HG02610 (cell line): Measurements from ENCODE around the gene RGL3.
"Not testable (repeated sequence)": the region's sequence is repeated elsewhere in the genome, so short reads cannot be mapped to it uniquely, and the experiment has no call there.

ENCODE experiments used
- ATAC-seq: cut with Tn5 transposase; IDR thresholded peaks from one replicate; pipeline ENCODE4 v1.9.1; 2021; ENCODE audit warnings: mild to moderate bottlenecking, moderate library complexity; ENCODE audit not compliant: unreplicated experiment

Gene RGL3

GRCh38 chr19:11450570-11451326, 31.6 kb upstream of the RGL3 start:
- ATAC-seq, result no peak

GRCh38 chr19:11448923-11449554, 29.9 kb upstream of the RGL3 start:
- no peak for ATAC-seq

GRCh38 chr19:11448410-11448809, 29.3 kb upstream of the RGL3 start:
- no peak for ATAC-seq

GRCh38 chr19:11447347-11448262, 28.5 kb upstream of the RGL3 start:
- no peak for ATAC-seq

- ATAC-seq, result no peak
These were observed 27.7 kb upstream of the RGL3 start for GRCh38 chr19:11446652-11447301.

GRCh38 chr19:11446271-11446651, 27.1 kb upstream of the RGL3 start:
- no peak for ATAC-seq

- ATAC-seq, result no peak
These were observed 26.0 kb upstream of the RGL3 start for GRCh38 chr19:11445141-11445540.

- no peak for ATAC-seq
These were observed 24.9 kb upstream of the RGL3 start for GRCh38 chr19:11444059-11444458.

GRCh38 chr19:11437955-11438354, 18.8 kb upstream of the RGL3 start:
- no peak for ATAC-seq

- no peak for ATAC-seq
These were observed 16.8 kb upstream of the RGL3 start for GRCh38 chr19:11435833-11436313.

GRCh38 chr19:11435057-11435832, 16.1 kb upstream of the RGL3 start, which contains the start of the genes ODAD3 and PRKCSH:
ODAD3 (minus strand) TSS chr19:11435121; CDS start chr19:11435016, 105 bp downstream.
PRKCSH (plus strand) TSS chr19:11435635; CDS start chr19:11436118, 483 bp downstream.
- peak; percentile 91 for ATAC-seq

- no peak for ATAC-seq
These were observed 15.6 kb upstream of the RGL3 start for GRCh38 chr19:11434703-11435056.

GRCh38 chr19:11433526-11433925, 14.4 kb upstream of the RGL3 start:
- ATAC-seq, result not testable (repeated sequence)

GRCh38 chr19:11426656-11427055, 7.5 kb upstream of the RGL3 start:
- no peak for ATAC-seq

GRCh38 chr19:11425719-11426457, 6.8 kb upstream of the RGL3 start:
- no peak for ATAC-seq

GRCh38 chr19:11423791-11424181, 4.7 kb upstream of the RGL3 start:
- no peak for ATAC-seq

GRCh38 chr19:11423164-11423790, 4.2 kb upstream of the RGL3 start:
- no peak for ATAC-seq

GRCh38 chr19:11422163-11423065, 3.3 kb upstream of the RGL3 start:
- peak; percentile 71 for ATAC-seq
